Caki2 (cell line): ENCODE measurements around the gene PVALEF. TPM values are rescaled to one million over a fixed set of nuclear protein-coding genes. Genes with fewer than 3 reads are reported as not detected.

Experiments used
- DNase-seq: peaks from one replicate; pipeline ENCODE4 v3.0.0-alpha.2; 2015; ENCODE audit warnings: low read depth
- in situ Hi-C: cut with HindIII; loops from 2 replicates; pipeline ENCODE4 v1.10.0; 2016; ENCODE audit warnings: low sequenced_read_pairs, low pct_unique_long_range_greater_than_20kb, mixed read lengths
- total RNA-seq: library from RNA; depleted of rRNA; stranded (reverse); fragments of >200 nt; shearing (Covaris generic); gene quantifications from 2 replicates; pipeline ENCODE4 v1.2.3, GENCODE V29; 2014; ENCODE audit warnings: low replicate concordance

The PVALEF gene
- total RNA-seq, 1 experiment from 2014 or later, result not detected

- no peak for DNase-seq
- in situ Hi-C loops, result no loop called here
These were observed 37.7 kb upstream of the PVALEF start for GRCh38 chr17:81127526-81128177.

GRCh38 chr17:81128338-81128737 lies 37.0 kb upstream of the PVALEF start:
- DNase-seq, result no peak
- in situ Hi-C loops, result no loop called here

- in situ Hi-C loops, result no loop called here
- no peak for DNase-seq
These were observed 36.5 kb upstream of the PVALEF start for GRCh38 chr17:81128774-81129173.

DNA sequence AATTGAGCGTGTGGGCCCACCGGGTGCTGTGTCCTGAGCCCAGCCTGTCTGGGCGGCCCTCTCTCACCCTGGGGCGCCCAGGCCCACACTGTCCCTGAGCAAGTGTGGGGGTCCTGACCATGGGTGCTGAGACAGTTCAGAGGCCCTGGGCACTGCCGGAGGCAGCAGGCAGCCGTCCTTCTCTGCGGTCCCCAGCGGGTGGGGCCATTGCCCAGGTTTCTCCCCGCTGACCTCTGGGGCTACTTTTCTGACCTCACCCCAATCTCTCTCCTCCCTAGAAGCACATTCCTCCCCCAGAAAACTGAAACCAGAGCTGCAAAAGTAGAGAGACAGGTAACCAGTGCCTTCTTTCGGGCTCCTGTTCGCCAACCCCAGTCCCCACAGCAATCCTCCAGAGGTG lies 36.0 kb upstream of the PVALEF start:
- DNase-seq, result no peak
- in situ Hi-C loops, result no loop called here

- no peak for DNase-seq
- in situ Hi-C loops, result no loop called here
These were observed 35.5 kb upstream of the PVALEF start for GRCh38 chr17:81129711-81130367.

DNA sequence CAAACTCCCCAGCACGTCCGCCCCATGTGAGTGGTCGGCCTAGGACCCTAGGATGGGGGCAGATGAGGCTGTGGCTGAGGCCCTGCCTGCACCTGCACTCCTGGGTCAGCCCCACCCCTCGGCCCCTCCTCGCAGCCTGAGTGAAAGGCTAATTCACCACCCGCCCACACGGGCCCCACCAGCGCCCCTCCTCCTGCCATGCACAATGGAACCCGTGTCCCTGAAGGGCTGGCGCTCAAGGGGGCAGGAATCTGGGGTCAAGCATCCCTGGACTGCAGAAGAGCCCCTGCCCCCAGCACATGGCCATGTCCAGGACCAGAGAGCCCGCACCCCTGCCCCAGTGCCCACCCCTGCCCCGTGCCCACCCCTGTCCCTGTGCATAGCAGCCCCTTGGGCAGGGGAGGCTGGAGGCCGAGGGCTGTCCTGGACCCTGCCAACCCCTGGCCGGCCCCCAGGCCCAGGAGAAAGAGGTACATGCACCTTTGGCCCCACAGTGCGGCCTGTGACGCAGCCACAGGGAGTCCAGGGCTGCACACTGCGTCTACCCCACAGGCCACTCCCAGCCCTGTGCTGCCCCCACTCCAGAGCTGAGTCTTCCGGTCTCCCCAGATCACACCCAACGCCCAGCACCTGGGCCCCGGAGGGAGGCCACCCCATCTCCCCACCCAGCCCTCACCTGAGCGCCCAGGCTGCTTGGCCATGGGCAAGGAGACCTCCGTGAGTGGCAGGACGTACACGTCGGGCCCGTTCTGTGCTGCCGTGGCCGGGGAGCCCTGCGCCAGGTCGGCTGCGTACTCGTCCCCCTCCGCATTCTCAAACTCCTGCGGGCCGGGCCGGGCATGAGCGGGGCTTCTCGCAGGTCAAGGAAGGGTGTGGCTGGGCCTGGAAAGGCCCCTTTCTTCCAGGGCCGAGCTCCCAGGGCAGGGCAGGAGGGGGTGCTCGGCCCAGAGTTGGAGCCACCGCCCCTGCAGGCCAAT lies 34.6 kb upstream of the PVALEF start:
- in situ Hi-C loops, result no loop called here
- no peak for DNase-seq

- in situ Hi-C loops, result no loop called here
- DNase-seq, result no peak
These were observed 33.7 kb upstream of the PVALEF start for GRCh38 chr17:81131486-81132196.

GRCh38 chr17:81132197-81132540 lies 33.1 kb upstream of the PVALEF start:
- DNase-seq, result no peak
- in situ Hi-C loops, result no loop called here

DNA sequence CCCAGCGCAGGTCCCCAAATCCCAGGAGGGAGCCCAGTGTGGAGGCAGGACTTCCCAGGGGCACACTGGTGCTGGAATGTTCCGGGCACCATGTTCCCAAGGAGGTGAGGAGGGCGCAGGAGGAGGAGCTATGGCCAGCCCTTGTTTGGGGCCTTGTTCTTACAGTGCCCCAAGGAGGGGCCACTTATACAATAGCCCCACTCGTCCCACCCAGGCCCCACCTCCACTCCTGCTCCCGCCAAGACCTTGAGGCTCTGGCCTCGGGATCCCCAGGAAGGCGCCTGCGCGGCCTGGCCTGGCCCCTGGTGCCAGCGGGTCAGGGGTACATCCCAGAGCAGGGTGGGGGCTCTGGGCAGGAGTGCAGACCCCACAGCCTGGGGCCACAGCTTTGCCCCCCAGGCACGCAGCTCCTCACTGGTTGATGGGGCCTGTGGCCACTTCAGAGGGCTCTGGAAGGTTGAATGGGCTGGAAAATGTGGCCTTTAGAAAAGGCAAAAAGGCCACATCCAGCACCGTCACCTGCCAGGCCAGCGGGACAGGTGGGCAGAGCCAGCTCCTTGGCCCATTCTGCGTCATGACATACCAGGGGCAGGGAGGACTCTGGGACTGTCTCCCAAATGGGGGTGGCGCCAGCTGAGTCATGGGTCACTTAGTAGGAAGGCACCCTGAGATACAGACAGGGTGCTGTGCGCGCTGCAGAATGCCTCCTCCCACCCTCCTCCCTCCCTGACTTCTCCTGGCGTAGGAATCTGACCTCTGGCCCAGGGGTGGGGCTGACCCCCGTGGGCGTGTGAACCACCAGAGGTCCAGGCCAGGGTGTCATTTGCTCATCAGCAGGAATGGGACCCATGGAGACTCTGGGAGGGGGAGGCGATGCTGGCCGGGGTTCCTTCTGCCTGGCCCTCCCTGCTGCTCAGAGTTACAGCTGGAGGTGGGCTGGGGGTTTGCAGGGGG lies 32.3 kb upstream of the PVALEF start:
- no peak for DNase-seq
- in situ Hi-C loops, result no loop called here

DNA sequence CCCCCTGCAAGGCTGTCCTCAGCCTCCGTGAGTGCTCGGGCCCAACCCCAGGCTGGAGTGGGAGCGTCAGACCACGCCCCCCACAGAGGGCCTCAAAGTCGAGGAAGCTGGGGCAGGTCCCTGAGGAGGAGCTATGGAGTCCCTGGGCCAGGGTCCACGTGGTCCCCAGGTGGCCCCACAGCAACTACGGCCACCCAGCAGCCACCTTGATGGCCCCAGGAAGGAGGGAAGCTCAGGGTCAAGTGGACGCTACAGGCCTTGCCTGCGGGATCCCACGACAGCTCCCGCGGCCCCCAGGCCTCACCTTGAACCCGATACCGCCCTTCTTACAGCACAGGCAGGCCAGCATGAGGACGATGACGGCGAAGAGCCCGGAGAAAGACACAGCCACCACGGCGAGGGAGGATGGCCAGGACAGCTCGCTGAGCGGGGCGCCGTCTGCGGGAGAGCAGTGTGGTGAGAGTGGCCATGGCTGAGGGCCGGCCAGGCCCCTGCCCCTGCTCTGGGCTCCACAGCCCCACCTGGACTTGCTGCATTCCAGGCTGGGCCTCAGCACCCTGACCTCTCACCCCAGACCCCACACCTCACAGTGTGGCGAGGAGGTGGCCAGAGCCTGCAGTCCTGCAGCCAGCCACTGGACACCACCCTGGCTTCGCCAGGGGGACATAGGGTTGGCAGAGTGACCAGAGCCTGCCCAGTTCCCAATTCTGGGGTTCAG lies 31.1 kb upstream of the PVALEF start:
- DNase-seq, result no peak

GRCh38 chr17:81135505-81136278 lies 29.6 kb upstream of the PVALEF start:
- DNase-seq, result no peak
- in situ Hi-C loops, result no loop called here

More for the DNA sequence above, 31.1 kb upstream of the PVALEF start:
- in situ Hi-C loops, result no loop called here

GRCh38 chr17:81136366-81136765 lies 28.9 kb upstream of the PVALEF start:
- in situ Hi-C loops, result no loop called here
- no peak for DNase-seq

GRCh38 chr17:81137248-81137647 lies 28.1 kb upstream of the PVALEF start:
- in situ Hi-C loops, result no loop called here

GRCh38 chr17:81138083-81138482 lies 27.2 kb upstream of the PVALEF start:
- no peak for DNase-seq
- in situ Hi-C loops, result no loop called here

More at GRCh38 chr17:81137248-81137647, 28.1 kb upstream of the PVALEF start:
- DNase-seq, result no peak

DNA sequence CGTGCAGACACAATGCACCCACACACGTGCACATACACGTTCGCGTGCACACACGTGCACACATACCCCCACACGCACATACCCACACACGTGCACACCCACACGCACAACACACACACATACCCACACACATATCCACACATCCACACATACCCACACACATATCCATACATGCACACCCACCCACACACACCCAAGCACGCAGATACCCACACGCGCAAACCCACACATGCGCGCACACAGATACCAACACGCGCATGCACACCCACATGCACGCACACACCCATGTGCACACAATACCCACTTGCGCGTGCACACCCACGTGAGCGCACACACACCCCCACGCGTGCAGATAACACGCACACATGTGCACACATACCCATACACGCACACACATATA lies 26.8 kb upstream of the PVALEF start:
- in situ Hi-C loops, result no loop called here
- DNase-seq, result no peak

- in situ Hi-C loops, result no loop called here
- no peak for DNase-seq
These were observed 25.9 kb upstream of the PVALEF start for GRCh38 chr17:81139428-81139827.
